ENCODE data around the gene AQP7.
"Not testable (repeated sequence)": the region's sequence is repeated elsewhere in the genome, so short reads cannot be mapped to it uniquely, and the experiment has no call there.

Gene AQP7

DNA sequence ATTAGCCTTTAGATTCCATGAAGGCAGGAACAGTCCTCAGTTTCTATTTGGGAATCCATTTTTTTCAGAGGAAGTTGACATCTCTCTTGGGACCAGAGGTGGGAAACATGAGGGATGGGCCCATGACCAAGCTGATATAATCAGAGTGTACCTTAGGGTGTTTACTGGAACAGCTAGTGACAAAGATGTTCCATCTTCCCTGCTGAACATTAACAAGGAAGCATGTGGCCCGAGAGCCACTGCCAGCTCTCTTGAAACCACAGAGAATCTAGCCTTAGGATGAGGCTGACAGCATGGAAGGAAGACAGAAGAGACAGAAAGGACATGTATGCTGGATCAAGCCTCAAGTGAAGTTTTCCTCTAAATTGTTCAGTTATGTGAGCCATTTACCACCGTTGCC, 29.1 kb upstream of the AQP7 start:
- no peak for DNase-seq

GRCh38 chr9:33430942-33431341, 28.6 kb upstream of the AQP7 start:
- no peak for DNase-seq

DNA sequence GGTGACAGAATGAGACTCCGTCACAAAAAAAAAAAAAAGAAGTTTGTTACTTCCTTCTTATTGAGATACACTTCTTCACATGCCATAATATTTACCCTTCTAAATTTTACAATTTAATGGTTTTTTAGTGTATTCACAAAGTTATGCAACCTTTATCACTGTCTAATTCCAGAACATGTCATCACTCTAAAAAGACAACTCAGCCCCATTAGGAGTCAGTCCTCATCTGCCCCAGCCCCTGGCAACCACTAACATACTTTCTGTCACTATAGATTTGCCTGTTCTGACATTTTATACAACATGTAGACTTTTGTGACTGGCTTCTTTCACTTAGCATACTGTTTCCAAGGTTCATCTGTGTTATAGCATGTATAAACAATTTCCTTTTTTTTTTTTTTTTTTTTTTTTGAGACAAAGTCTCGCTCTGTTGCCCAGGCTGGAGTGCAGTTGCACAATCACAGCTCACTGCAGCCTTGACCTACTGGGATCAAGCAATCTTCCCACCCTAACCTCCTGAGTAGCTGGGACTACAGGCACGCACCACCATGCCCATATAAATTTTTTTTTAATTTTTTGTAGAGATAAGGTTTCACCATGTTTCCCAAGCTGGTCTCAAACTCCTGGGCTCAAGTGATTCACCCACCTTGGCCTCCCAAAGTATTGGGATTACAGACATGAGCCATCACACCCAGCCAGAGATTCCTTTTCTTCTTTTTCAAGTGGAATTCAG, 27.1 kb upstream of the AQP7 start:
- no peak for DNase-seq

DNA sequence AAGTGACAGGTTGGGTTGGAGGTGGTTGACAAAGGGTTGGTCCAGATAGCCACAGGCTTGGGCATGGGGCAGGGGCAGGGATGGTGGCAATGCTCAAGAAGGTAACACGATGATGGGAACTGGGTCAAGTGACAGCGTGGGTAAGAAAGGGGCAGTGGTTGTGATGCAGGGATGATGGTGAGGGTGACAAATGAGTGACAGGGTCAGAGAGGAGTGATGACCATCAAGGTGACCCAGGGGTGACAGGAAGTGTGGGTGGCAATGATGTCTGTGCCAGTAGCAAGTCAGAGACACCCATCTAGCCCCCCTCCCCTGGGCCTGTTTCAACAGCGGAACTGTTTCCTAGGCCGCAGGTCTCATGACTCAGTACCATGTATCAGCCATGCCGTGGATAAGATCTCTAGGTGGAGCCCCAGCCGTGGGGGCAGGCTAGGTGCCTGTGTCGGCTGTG, 24.5 kb upstream of the AQP7 start:
- no peak for DNase-seq

- no peak for DNase-seq
Observed at GRCh38 chr9:33425128-33425533, 22.8 kb upstream of the AQP7 start.

GRCh38 chr9:33424492-33424891, 22.1 kb upstream of the AQP7 start:
- DNase-seq = not testable (repeated sequence)

DNA sequence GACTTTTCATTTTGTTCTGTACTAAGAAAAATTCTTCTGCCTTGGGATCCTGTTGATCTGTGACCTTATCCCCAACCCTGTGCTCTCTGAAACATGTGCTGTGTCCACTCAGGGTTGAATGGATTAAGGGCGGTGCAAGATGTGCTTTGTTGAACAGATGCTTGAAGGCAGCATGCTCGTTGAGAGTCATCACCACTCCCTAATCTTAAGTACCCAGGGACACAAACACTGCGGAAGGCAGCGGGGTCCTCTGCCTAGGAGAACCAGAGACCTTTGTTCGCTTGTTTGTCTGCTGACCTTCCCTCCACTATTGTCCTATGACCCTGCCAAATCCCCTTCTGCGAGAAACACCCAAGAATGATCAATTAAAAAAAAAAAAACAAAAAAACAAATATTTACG, 21.7 kb upstream of the AQP7 start:
- DNase-seq = not testable (repeated sequence)

GRCh38 chr9:33419708-33420303, 17.4 kb upstream of the AQP7 start:
- DNase-seq = no peak

DNA sequence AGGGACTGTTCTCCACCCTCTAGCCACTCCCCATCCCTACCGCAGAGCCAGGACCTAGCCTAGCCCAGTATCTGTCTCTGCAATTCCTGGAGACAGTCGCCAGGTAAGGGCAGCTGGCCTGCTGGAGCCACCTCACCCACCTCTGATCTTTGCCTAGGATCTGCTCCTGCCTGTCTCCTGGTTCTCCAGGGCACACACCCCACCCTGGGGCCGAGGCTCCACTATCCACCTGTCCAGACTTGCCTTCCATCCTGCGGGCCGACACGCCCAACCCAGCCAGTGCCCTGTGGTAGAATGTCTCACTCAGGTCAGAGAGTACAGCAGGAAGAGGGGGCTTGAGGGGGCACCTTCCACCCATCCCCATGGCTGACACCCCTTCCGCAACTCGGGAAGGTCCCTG, 15.7 kb upstream of the AQP7 start:
- DNase-seq = no peak

DNA sequence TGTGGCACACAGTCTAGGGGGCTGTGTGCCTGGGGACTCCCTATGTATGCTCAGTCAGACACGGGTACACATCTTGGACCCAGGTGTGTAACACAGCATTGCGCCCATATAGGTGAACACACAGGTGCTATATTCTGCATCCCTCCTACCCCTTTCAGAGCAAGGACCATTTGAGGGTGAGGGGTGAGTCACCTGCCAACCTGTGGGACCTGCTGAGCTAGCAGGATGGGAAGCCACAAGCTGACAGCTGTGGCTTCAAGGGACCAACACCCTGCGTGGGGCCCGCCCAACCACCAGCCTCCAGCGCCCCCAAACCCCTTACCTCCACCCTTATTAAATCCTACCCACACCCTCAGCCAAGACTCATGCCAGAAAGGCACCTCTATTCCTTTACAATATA, 14.6 kb upstream of the AQP7 start:
- no peak for DNase-seq

GRCh38 chr9:33415501-33416038, 13.2 kb upstream of the AQP7 start:
- no peak for DNase-seq

DNA sequence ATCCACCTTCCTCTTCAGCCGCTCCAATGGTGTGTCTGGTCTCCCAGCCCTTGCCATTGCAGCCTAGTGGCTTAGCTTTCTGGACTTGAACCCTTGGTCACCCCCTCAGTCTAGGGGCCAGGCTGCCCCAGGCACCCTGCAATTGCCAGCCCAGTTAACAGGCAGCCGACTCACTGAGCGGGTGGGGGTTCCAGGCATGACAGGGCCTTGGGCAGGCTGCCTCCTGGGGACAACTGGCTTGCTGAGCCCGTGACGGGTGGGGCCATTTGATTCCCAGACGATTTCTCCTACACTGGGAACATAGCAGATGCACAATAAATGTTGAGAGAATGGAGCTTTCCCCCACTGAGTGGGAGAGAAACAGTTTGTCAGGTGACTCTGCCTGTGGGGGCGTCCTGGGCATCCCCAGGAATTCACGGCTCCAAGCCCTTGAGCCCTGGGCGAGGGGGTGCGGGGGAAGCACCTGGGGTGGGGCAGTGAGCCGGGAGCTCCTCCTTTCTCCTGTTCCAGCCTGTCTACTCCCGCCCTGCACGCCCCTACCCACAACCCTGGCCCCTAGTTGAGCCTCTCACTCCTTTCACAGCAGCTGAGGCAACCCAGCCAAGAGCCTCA, 12.6 kb upstream of the AQP7 start:
- no peak for DNase-seq

DNA sequence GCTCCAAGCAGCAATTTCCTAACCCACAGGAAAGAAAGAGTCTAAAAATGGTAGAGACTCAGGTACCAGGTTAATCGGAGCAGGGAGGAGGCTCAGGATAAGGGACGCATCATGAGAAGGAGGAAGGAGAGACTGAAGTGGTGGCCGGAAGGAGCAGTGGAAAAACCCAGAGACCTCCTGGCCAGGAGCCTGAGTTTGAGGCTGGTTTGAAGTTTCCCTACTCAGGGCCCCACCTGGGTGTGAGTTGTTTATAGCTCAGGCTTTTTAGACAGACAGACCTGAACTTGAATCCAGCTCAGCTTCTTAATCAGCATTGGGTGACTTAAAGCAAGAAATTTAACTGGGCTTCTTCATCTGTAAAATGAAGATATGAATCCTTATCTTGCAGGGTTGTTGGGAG, 11.9 kb upstream of the AQP7 start:
- no peak for DNase-seq

- no peak for DNase-seq
Observed at GRCh38 chr9:33408087-33408486, 5.7 kb upstream of the AQP7 start.

DNA sequence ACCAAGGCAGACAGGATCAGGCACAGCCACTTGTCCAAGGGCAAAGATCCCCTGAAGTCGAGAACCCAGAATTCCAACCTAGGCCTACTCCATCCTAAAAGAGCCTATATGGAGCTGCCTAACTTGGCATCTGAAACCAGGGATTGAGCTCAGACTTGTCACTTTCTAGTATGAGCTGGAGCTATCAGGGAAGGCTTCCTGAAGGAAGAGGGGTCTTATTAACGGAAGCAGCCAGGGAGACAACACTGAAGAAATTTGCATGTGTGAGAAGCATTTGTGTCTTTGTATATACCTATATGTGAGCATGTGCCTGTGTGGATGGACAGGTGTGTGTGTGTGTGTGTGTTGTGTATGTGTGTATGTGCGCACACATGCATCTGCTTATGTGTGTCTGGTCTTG, 4.7 kb upstream of the AQP7 start:
- DNase-seq = no peak

- no peak for DNase-seq
Observed at GRCh38 chr9:33404788-33405362, 2.5 kb upstream of the AQP7 start.

DNA sequence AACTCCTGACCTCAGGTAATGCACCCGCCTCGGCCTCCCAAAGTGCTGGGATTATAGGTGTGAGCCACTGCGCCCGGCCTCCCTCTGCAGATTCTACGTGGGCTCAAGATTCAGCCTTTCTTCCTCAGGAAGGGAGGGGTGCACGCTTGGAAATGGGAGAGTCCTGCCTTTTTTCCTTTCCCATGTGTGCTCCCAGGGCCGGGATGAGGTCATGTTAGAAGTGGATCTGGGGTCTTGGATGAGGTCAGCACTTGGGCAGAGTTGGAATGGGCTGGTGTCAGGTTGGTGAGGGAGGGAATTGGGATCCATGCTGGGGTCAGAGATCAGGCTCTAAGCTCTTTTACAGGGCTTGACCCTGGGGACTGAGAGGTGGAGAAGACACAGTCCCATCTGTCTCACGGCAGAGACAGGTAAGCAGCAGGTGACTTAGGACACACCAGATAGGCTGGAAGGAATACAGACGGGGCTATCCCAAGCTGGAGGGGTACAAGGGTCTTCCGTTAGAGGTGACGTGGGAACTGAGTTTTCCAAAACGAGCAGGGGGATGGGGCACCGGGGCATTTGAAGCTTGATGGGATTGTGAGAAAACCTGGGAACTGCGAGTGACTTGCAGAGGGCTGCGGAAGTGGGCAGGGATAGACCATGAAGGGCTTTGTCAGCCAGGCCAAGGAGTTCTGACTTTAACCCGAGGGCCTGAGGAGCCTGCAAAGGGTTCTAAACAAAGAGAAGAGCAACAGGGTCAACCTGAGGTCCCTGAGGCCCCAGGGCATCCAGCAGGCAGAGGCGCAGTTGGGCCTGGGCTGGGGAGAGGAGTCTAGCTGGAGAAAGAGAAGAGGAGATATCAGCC, 1.8 kb upstream of the AQP7 start:
- no peak for DNase-seq

- not testable (repeated sequence) for DNase-seq
Observed at GRCh38 chr9:33401809-33402208, 559 bp downstream of the AQP7 start.

- not testable (repeated sequence) for DNase-seq
Observed at GRCh38 chr9:33399047-33399446, 3.3 kb downstream of the AQP7 start.

DNA sequence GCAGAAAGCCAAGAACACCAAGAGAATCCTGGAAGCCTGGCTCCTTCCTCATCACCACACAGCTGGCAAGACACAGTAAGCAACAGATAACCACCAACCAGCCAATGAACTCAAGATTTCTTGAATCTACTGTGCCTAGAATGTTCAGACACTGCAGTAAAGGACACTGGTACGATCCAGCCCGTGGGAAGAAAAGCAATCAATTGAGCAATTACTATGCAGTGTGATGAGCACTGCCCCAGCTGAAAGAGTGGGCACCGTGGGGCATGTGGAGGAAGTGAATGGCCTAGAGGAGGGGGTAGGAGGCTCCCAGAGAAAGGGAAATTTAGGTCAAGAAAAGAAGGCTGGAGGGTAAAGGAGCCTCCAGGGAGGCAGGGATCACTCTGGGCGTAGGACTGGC, 4.6 kb downstream of the AQP7 start:
- DNase-seq = not testable (repeated sequence)

GRCh38 chr9:33395159-33395879, 7.0 kb downstream of the AQP7 start:
- DNase-seq = not testable (repeated sequence)

GRCh38 chr9:33393986-33394385, 8.4 kb downstream of the AQP7 start:
- DNase-seq = not testable (repeated sequence)
